ENCODE results near the gene PRKG1. TPM values are rescaled to one million over a fixed set of nuclear protein-coding genes. Genes with fewer than 3 reads are reported as not detected.

PRKG1 gene
- total and polyA plus RNA-seq, 2 experiments from 2014 or later: 10.7 to 21.8 TPM

DNA sequence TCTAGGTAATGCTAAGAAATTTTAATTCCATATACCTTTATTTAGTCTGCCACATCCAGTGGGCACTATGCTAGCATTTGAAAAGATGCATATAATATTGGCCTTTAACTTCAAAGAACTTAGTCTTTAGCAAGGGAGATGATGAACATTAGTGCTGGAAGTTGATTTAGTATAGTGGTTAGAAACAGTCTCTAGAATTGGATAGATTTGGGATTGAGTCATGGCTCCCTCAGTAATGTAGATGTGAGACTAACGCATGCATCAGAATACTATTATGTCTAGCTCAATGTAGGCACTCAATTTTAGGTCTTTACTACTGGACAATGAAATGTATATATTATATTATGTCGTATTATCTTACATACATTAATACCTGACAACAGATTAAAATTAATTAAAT is 1245.6 kb downstream of the PRKG1 start:
- H3K4me3 ChIP-seq: no peak overlapping the region
- no peaks in the 10 kb centered on the region for H3K9me2 ChIP-seq (ENCODE audit: insufficient read depth)
- H3K9ac ChIP-seq: no peak overlapping the region
- H3K4me2 ChIP-seq (ENCODE audit: unreplicated experiment): peak overlapping the region; percentile 7
- TF ChIP-seq EZH2phosphoT487 (IDR thresholded peaks at IDR 0.05; ENCODE audit: insufficient read depth, low read depth) (no peak), EZH2 (IDR thresholded peaks at IDR 0.05; ENCODE audit: insufficient read depth, poor library complexity, severe bottlenecking) (no peak)
- no peaks in the 10 kb centered on the region for H3K27me3 ChIP-seq (replicated peaks; ENCODE audit: insufficient read depth)
- H3K27ac ChIP-seq: peak overlapping the region; percentile 40
- H3K4me1 ChIP-seq (ENCODE audit: insufficient read depth): peaks cover 73% of the 10 kb centered on the region
- H2AFZ ChIP-seq: no peak overlapping the region
- 34 to 45% methylated on average over 2 of the region's 2 CpGs for WGBS, 2 experiments (ENCODE audit: low coverage in 1 of 2, low lambda C conversion rate in 2 of 2, missing lambda C conversion rate in 2 of 2)
- H4K20me1 ChIP-seq (ENCODE audit: insufficient read depth): no peaks in the 10 kb centered on the region
- peaks cover 22% of the 10 kb centered on the region for H3K79me2 ChIP-seq (ENCODE audit: insufficient read depth)
- DNase-seq: peak; percentile 69
- H3K9me3 ChIP-seq (ENCODE audit: low read depth): no peaks in the 10 kb centered on the region
- H3K36me3 ChIP-seq (ENCODE audit: low read depth): peaks cover 24% of the 10 kb centered on the region
- peaks cover 84% of the 10 kb centered on the region for H3F3A ChIP-seq (ENCODE audit: insufficient read depth)
- in situ Hi-C loops (cut with MboI): no loop called here

DNA sequence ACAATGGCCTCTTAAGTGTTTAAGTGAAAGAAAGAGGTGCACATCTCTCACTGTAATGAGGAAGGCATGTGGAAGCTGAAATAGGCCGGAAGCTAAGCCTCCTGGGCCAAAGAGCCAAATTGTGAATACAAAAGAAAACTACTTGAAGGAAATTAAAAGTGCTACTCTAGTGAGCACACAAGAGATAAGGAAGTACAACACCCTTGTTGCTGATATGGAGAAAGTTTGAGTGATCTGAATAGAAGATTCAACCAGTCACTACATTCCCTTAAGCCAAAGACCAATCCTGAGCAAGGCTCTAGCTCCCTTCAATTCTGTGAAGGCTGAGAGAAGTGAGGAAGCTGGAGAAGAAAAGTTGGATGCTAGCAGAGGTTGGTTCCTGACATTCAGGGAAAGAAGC is 1248.0 kb downstream of the PRKG1 start:
- H3K4me3 ChIP-seq: no peak overlapping the region
- no peaks in the 10 kb centered on the region for H4K20me1 ChIP-seq (ENCODE audit: insufficient read depth)
- TF ChIP-seq EZH2 (IDR thresholded peaks at IDR 0.05; ENCODE audit: insufficient read depth, poor library complexity, severe bottlenecking) (no peak), EZH2phosphoT487 (IDR thresholded peaks at IDR 0.05; ENCODE audit: insufficient read depth, low read depth) (no peak)
- WGBS, 2 experiments (ENCODE audit: low coverage in 1 of 2, low lambda C conversion rate in 2 of 2, missing lambda C conversion rate in 2 of 2): 97 to 100% methylated on average over 1 of the region's 1 CpG
- no peaks in the 10 kb centered on the region for H3K79me2 ChIP-seq (ENCODE audit: insufficient read depth)
- peaks cover 62% of the 10 kb centered on the region for H3F3A ChIP-seq (ENCODE audit: insufficient read depth)
- no peaks in the 10 kb centered on the region for H3K27me3 ChIP-seq (replicated peaks; ENCODE audit: insufficient read depth)
- peak overlapping the region; percentile 27 for H3K27ac ChIP-seq
- peaks cover 5% of the 10 kb centered on the region for H3K36me3 ChIP-seq (ENCODE audit: low read depth)
- H3K9me3 ChIP-seq (ENCODE audit: low read depth): no peaks in the 10 kb centered on the region
- H3K9ac ChIP-seq: no peak overlapping the region
- peak overlapping the region; percentile 8 for H3K4me2 ChIP-seq (ENCODE audit: unreplicated experiment)
- no peaks in the 10 kb centered on the region for H3K9me2 ChIP-seq (ENCODE audit: insufficient read depth)
- no peak for DNase-seq
- peaks cover 60% of the 10 kb centered on the region for H3K4me1 ChIP-seq (ENCODE audit: insufficient read depth)
- in situ Hi-C loops (cut with MboI): no loop called here
- H2AFZ ChIP-seq: 0 out of 2 replicates have a peak overlapping the region, but pooled peaks have one; percentile 6

DNA sequence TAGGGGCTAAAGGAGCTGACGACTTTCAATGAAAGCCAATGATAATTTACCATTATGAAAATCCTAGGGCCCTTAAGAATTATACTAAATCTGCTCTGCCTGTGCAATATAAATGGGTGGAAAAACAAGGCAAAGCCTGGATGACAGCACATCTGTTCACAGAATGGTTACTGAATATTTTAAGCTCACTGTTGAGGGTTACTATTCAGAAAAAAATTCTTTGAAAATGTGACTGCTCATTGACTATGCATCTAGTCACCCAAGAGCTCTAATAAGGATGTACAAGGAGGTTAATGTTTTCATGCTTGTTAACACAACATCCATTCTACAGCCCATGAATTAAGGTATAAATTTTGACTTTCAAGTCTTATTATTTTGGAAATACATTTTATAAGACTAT is 1248.6 kb downstream of the PRKG1 start:
- 88 to 90% methylated on average over 1 of the region's 1 CpG for WGBS, 2 experiments (ENCODE audit: low coverage in 1 of 2, low lambda C conversion rate in 2 of 2, missing lambda C conversion rate in 2 of 2)
- Histone ChIP-seq H3F3A (ENCODE audit: insufficient read depth) (peaks cover 56% of the 10 kb centered on the region), H3K27me3 (replicated peaks; ENCODE audit: insufficient read depth) (no peaks in the 10 kb centered on the region), H3K9me3 (ENCODE audit: low read depth) (no peaks in the 10 kb centered on the region), H2AFZ (0 out of 2 replicates have a peak overlapping the region, but pooled peaks have one; percentile 17), H3K36me3 (ENCODE audit: low read depth) (no peaks in the 10 kb centered on the region), H3K79me2 (ENCODE audit: insufficient read depth) (no peaks in the 10 kb centered on the region), H4K20me1 (ENCODE audit: insufficient read depth) (no peaks in the 10 kb centered on the region), H3K4me1 (ENCODE audit: insufficient read depth) (peaks cover 54% of the 10 kb centered on the region), H3K9me2 (ENCODE audit: insufficient read depth) (no peaks in the 10 kb centered on the region), H3K4me3 (no peak overlapping the region), H3K27ac (peak overlapping the region; percentile 27), H3K4me2 (ENCODE audit: unreplicated experiment) (peak overlapping the region; percentile 8), H3K9ac (no peak overlapping the region)
- in situ Hi-C loops (cut with MboI): no loop called here
- no peak for TF ChIP-seq EZH2 (IDR thresholded peaks at IDR 0.05; ENCODE audit: insufficient read depth, poor library complexity, severe bottlenecking)
- no peak for TF ChIP-seq EZH2phosphoT487 (IDR thresholded peaks at IDR 0.05; ENCODE audit: insufficient read depth, low read depth)
- peak; percentile 61 for DNase-seq

DNA sequence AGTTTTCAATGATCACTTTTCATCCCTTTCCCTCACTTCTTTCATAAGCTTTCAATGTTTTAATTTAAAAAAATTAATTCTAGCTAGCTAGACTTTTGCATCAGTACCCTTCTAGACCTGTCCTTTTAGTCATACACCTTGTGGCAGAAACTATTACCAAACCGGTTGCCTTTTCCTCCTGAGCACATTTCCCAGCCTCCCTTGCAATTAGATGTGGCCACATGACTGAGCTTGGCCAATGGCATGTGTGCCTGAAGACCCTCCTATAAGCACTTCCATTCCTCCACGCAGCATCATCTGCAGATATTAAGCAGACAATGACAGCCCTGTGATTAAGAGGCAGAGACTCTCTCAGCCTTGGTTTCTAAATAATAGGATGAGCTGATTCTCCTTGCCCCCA is 1252.1 kb downstream of the PRKG1 start:
- no peak overlapping the region for H3K9ac ChIP-seq

More for the DNA sequence above, 1252.1 kb downstream of the PRKG1 start:
- no peaks in the 10 kb centered on the region for H3K36me3 ChIP-seq (ENCODE audit: low read depth)
- H3K27me3 ChIP-seq (replicated peaks; ENCODE audit: insufficient read depth): no peaks in the 10 kb centered on the region
- 75 to 87% methylated on average over 2 of the region's 2 CpGs for WGBS, 2 experiments (ENCODE audit: low coverage in 1 of 2, low lambda C conversion rate in 2 of 2, missing lambda C conversion rate in 2 of 2)
- H3K79me2 ChIP-seq (ENCODE audit: insufficient read depth): no peaks in the 10 kb centered on the region
- no peak overlapping the region for H3K4me3 ChIP-seq
- H3K4me2 ChIP-seq (ENCODE audit: unreplicated experiment): no peak overlapping the region
- DNase-seq: no peak
- peaks cover 24% of the 10 kb centered on the region for H3F3A ChIP-seq (ENCODE audit: insufficient read depth)
- no peaks in the 10 kb centered on the region for H4K20me1 ChIP-seq (ENCODE audit: insufficient read depth)
- H3K27ac ChIP-seq: no peak overlapping the region
- H3K9me2 ChIP-seq (ENCODE audit: insufficient read depth): no peaks in the 10 kb centered on the region
- TF ChIP-seq EZH2phosphoT487 (IDR thresholded peaks at IDR 0.05; ENCODE audit: insufficient read depth, low read depth) (no peak), EZH2 (IDR thresholded peaks at IDR 0.05; ENCODE audit: insufficient read depth, poor library complexity, severe bottlenecking) (no peak)
- in situ Hi-C loops (cut with MboI): no loop called here
- no peak overlapping the region for H2AFZ ChIP-seq
- H3K4me1 ChIP-seq (ENCODE audit: insufficient read depth): peaks cover 25% of the 10 kb centered on the region
- no peaks in the 10 kb centered on the region for H3K9me3 ChIP-seq (ENCODE audit: low read depth)

All from GM23248 (cell line).